ENCODE measurements around the gene ZBTB20.

ZBTB20 gene

GRCh38 chr3:114718071-114718897 is 428.8 kb downstream of the ZBTB20 start:
- TF ChIP-seq ARNTL (CRISPR knock-in tag; IDR thresholded peaks at IDR 0.05; ENCODE audit: borderline replicate concordance, low read depth) (no peak), PATZ1 (CRISPR knock-in tag; IDR thresholded peaks at IDR 0.05; ENCODE audit: borderline replicate concordance) (no peak), TOX (CRISPR knock-in tag; IDR thresholded peaks at IDR 0.05; ENCODE audit: borderline replicate concordance) (no peak), ZFP30 (CRISPR knock-in tag; IDR thresholded peaks at IDR 0.05) (no peak), ZFP3 (CRISPR knock-in tag; IDR thresholded peaks at IDR 0.05) (no peak), TCF4 (CRISPR knock-in tag; IDR thresholded peaks at IDR 0.05; ENCODE audit: borderline replicate concordance) (no peak), ZNF565 (CRISPR knock-in tag; conservative IDR thresholded peaks at IDR 0.05; ENCODE audit: low read depth) (no peak), ZNF8 (CRISPR knock-in tag; IDR thresholded peaks at IDR 0.05) (no peak), PPARA (CRISPR knock-in tag; IDR thresholded peaks at IDR 0.05; ENCODE audit: borderline replicate concordance) (no peak), ZC3H10 (CRISPR knock-in tag; IDR thresholded peaks at IDR 0.05) (no peak), CREB5 (CRISPR knock-in tag; IDR thresholded peaks at IDR 0.05; ENCODE audit: low read depth) (no peak)
- ATAC-seq: no peak

GRCh38 chr3:114716916-114717315 is 430.2 kb downstream of the ZBTB20 start:
- no peak for ATAC-seq
- TF ChIP-seq ZC3H10 (CRISPR knock-in tag; IDR thresholded peaks at IDR 0.05): no peak
- no peak for TF ChIP-seq RARB (CRISPR knock-in tag; IDR thresholded peaks at IDR 0.05)
- TF ChIP-seq CREB5 (CRISPR knock-in tag; IDR thresholded peaks at IDR 0.05; ENCODE audit: low read depth): no peak

GRCh38 chr3:114716126-114716525 is 431.0 kb downstream of the ZBTB20 start:
- TF ChIP-seq ZNF70 (CRISPR knock-in tag; IDR thresholded peaks at IDR 0.05) (no peak), ZFP3 (CRISPR knock-in tag; IDR thresholded peaks at IDR 0.05) (no peak), PATZ1 (CRISPR knock-in tag; IDR thresholded peaks at IDR 0.05; ENCODE audit: borderline replicate concordance) (no peak), PPARA (CRISPR knock-in tag; IDR thresholded peaks at IDR 0.05; ENCODE audit: borderline replicate concordance) (no peak), ISL1 (CRISPR knock-in tag; IDR thresholded peaks at IDR 0.05) (no peak), ARNTL (CRISPR knock-in tag; IDR thresholded peaks at IDR 0.05; ENCODE audit: borderline replicate concordance, low read depth) (no peak), ZC3H10 (CRISPR knock-in tag; IDR thresholded peaks at IDR 0.05) (no peak), OSR1 (CRISPR knock-in tag; IDR thresholded peaks at IDR 0.05) (no peak), ZNF565 (CRISPR knock-in tag; conservative IDR thresholded peaks at IDR 0.05; ENCODE audit: low read depth) (no peak), TSHZ2 (CRISPR knock-in tag; IDR thresholded peaks at IDR 0.05) (no peak)
- no peak for ATAC-seq

- no peak for ATAC-seq
- TF ChIP-seq ZFP30 (CRISPR knock-in tag; IDR thresholded peaks at IDR 0.05): no peak
- TF ChIP-seq ZNF8 (CRISPR knock-in tag; IDR thresholded peaks at IDR 0.05): no peak
- no peak for TF ChIP-seq PATZ1 (CRISPR knock-in tag; IDR thresholded peaks at IDR 0.05; ENCODE audit: borderline replicate concordance)
- TF ChIP-seq POU6F1 (CRISPR knock-in tag; IDR thresholded peaks at IDR 0.05; ENCODE audit: borderline replicate concordance, low read depth): no peak
- no peak for TF ChIP-seq TCF4 (CRISPR knock-in tag; IDR thresholded peaks at IDR 0.05; ENCODE audit: borderline replicate concordance)
- no peak for TF ChIP-seq CREB5 (CRISPR knock-in tag; IDR thresholded peaks at IDR 0.05; ENCODE audit: low read depth)
- no peak for TF ChIP-seq OSR1 (CRISPR knock-in tag; IDR thresholded peaks at IDR 0.05)
- no peak for TF ChIP-seq ZNF70 (CRISPR knock-in tag; IDR thresholded peaks at IDR 0.05)
- no peak for TF ChIP-seq PPARA (CRISPR knock-in tag; IDR thresholded peaks at IDR 0.05; ENCODE audit: borderline replicate concordance)
Measured at GRCh38 chr3:114714957-114715460, 432.1 kb downstream of the ZBTB20 start.

Measured in SK-N-SH treated with all-trans-retinoic acid at 6 μM for 48 hours (cell line).